ENCODE results near the gene VAPB. TPM values are rescaled to one million over a fixed set of nuclear protein-coding genes. Genes with fewer than 3 reads are reported as not detected.
"Not testable (repeated sequence)": the region's sequence is repeated elsewhere in the genome, so short reads cannot be mapped to it uniquely, and the experiment has no call there.

Gene VAPB
- total and polyA plus RNA-seq, 9 donors, result 20.7 to 56.6 (median 47.1) TPM

GRCh38 chr20:58403272-58403671, 14.2 kb downstream of the VAPB start:
- DNase-seq, result no peak
- Histone ChIP-seq H3K4me1 (ENCODE audit: control insufficient read depth, insufficient read depth, low read length) (peaks cover 2% of the 10 kb centered on the region), H3K27me3 (ENCODE audit: control insufficient read depth, insufficient read depth, low read length) (no peaks in the 10 kb centered on the region)

GRCh38 chr20:58405504-58406291, 16.7 kb downstream of the VAPB start:
- H3K36me3 ChIP-seq (ENCODE audit: control insufficient read depth, insufficient read depth, low read length), result peaks cover 3% of the 10 kb centered on the region
- no peak overlapping the region for H3K4me3 ChIP-seq (ENCODE audit: low read length)
- H3K27ac ChIP-seq (ENCODE audit: low read length), result no peak overlapping the region
- no peak for DNase-seq
- H3K9me3 ChIP-seq (replicated peaks; ENCODE audit: control insufficient read depth, low read depth, low read length), result no peaks in the 10 kb centered on the region
- H3K27me3 ChIP-seq (ENCODE audit: control insufficient read depth, insufficient read depth, low read length), result no peaks in the 10 kb centered on the region
- WGBS (ENCODE audit: insufficient coverage), result 54% methylated on average over 3 of the region's 11 CpGs
- H3K4me1 ChIP-seq (ENCODE audit: control insufficient read depth, insufficient read depth, low read length), result no peaks in the 10 kb centered on the region

More at GRCh38 chr20:58403272-58403671, 14.2 kb downstream of the VAPB start:
- no peak overlapping the region for H3K27ac ChIP-seq (ENCODE audit: low read length)
- peaks cover 8% of the 10 kb centered on the region for H3K36me3 ChIP-seq (ENCODE audit: control insufficient read depth, insufficient read depth, low read length)
- no peak overlapping the region for H3K4me3 ChIP-seq (ENCODE audit: low read length)
- no peaks in the 10 kb centered on the region for H3K9me3 ChIP-seq (replicated peaks; ENCODE audit: control insufficient read depth, low read depth, low read length)
- 100% methylated on average over 1 of the region's 3 CpGs for WGBS (ENCODE audit: insufficient coverage)

- Histone ChIP-seq H3K9me3 (replicated peaks; ENCODE audit: control insufficient read depth, low read depth, low read length) (no peaks in the 10 kb centered on the region), H3K4me1 (ENCODE audit: control insufficient read depth, insufficient read depth, low read length) (no peaks in the 10 kb centered on the region), H3K4me3 (ENCODE audit: low read length) (no peak overlapping the region), H3K27ac (ENCODE audit: low read length) (no peak overlapping the region), H3K36me3 (ENCODE audit: control insufficient read depth, insufficient read depth, low read length) (peaks cover 3% of the 10 kb centered on the region), H3K27me3 (ENCODE audit: control insufficient read depth, insufficient read depth, low read length) (no peaks in the 10 kb centered on the region)
- WGBS (ENCODE audit: insufficient coverage), result no CpG with 5 or more reads among the region's 4 CpGs
- no peak for DNase-seq
Observed at GRCh38 chr20:58406422-58407001, 17.5 kb downstream of the VAPB start.

- no peaks in the 10 kb centered on the region for H3K9me3 ChIP-seq (replicated peaks; ENCODE audit: control insufficient read depth, low read depth, low read length)
- H3K36me3 ChIP-seq (ENCODE audit: control insufficient read depth, insufficient read depth, low read length), result no peaks in the 10 kb centered on the region
- no peak overlapping the region for H3K27ac ChIP-seq (ENCODE audit: low read length)
- no peak for DNase-seq
- no peaks in the 10 kb centered on the region for H3K4me1 ChIP-seq (ENCODE audit: control insufficient read depth, insufficient read depth, low read length)
- no CpG with 5 or more reads among the region's 4 CpGs for WGBS (ENCODE audit: insufficient coverage)
- H3K4me3 ChIP-seq (ENCODE audit: low read length), result no peak overlapping the region
- H3K27me3 ChIP-seq (ENCODE audit: control insufficient read depth, insufficient read depth, low read length), result no peaks in the 10 kb centered on the region
Observed at GRCh38 chr20:58407201-58407873, 18.3 kb downstream of the VAPB start.

- no peak for DNase-seq
- H3K4me1 ChIP-seq (ENCODE audit: control insufficient read depth, insufficient read depth, low read length), result no peaks in the 10 kb centered on the region
Observed at GRCh38 chr20:58407966-58408557, 19.0 kb downstream of the VAPB start.

GRCh38 chr20:58408603-58409246, 19.7 kb downstream of the VAPB start:
- Histone ChIP-seq H3K4me3 (ENCODE audit: low read length) (no peak overlapping the region), H3K27me3 (ENCODE audit: control insufficient read depth, insufficient read depth, low read length) (no peaks in the 10 kb centered on the region), H3K9me3 (replicated peaks; ENCODE audit: control insufficient read depth, low read depth, low read length) (no peaks in the 10 kb centered on the region), H3K36me3 (ENCODE audit: control insufficient read depth, insufficient read depth, low read length) (no peaks in the 10 kb centered on the region), H3K4me1 (ENCODE audit: control insufficient read depth, insufficient read depth, low read length) (no peaks in the 10 kb centered on the region), H3K27ac (ENCODE audit: low read length) (peak overlapping the region; percentile 13)
- WGBS (ENCODE audit: insufficient coverage), result no CpG with 5 or more reads among the region's 3 CpGs
- DNase-seq, result no peak

More at GRCh38 chr20:58407966-58408557, 19.0 kb downstream of the VAPB start:
- Histone ChIP-seq H3K4me3 (ENCODE audit: low read length) (no peak overlapping the region), H3K36me3 (ENCODE audit: control insufficient read depth, insufficient read depth, low read length) (no peaks in the 10 kb centered on the region), H3K27me3 (ENCODE audit: control insufficient read depth, insufficient read depth, low read length) (no peaks in the 10 kb centered on the region), H3K27ac (ENCODE audit: low read length) (peak overlapping the region; percentile 13), H3K9me3 (replicated peaks; ENCODE audit: control insufficient read depth, low read depth, low read length) (no peaks in the 10 kb centered on the region)
- WGBS (ENCODE audit: insufficient coverage), result no CpG with 5 or more reads among the region's 2 CpGs

- H3K27me3 ChIP-seq (ENCODE audit: control insufficient read depth, insufficient read depth, low read length); H3K4me3 ChIP-seq (ENCODE audit: low read length); H3K4me1 ChIP-seq (ENCODE audit: control insufficient read depth, insufficient read depth, low read length); DNase-seq; H3K27ac ChIP-seq (ENCODE audit: low read length); H3K9me3 ChIP-seq (replicated peaks; ENCODE audit: control insufficient read depth, low read depth, low read length); H3K36me3 ChIP-seq (ENCODE audit: control insufficient read depth, insufficient read depth, low read length): not testable (repeated sequence)
- 100% methylated on average over 3 of the region's 35 CpGs for WGBS (ENCODE audit: insufficient coverage)
Observed at GRCh38 chr20:58414216-58414615, 25.2 kb downstream of the VAPB start.

- H3K27ac ChIP-seq (ENCODE audit: low read length); H3K4me1 ChIP-seq (ENCODE audit: control insufficient read depth, insufficient read depth, low read length); DNase-seq: not testable (repeated sequence)
Observed at GRCh38 chr20:58414786-58415185, 25.8 kb downstream of the VAPB start.

GRCh38 chr20:58416057-58416456, 27.0 kb downstream of the VAPB start:
- peaks cover 20% of the 10 kb centered on the region for H3K36me3 ChIP-seq (ENCODE audit: control insufficient read depth, insufficient read depth, low read length)
- H3K27me3 ChIP-seq (ENCODE audit: control insufficient read depth, insufficient read depth, low read length), result no peaks in the 10 kb centered on the region
- no peak overlapping the region for H3K27ac ChIP-seq (ENCODE audit: low read length)
- no peak overlapping the region for H3K4me3 ChIP-seq (ENCODE audit: low read length)
- H3K9me3 ChIP-seq (replicated peaks; ENCODE audit: control insufficient read depth, low read depth, low read length), result no peaks in the 10 kb centered on the region
- DNase-seq, result no peak
- no peaks in the 10 kb centered on the region for H3K4me1 ChIP-seq (ENCODE audit: control insufficient read depth, insufficient read depth, low read length)
- WGBS (ENCODE audit: insufficient coverage), result no CpG with 5 or more reads among the region's 1 CpG

More at GRCh38 chr20:58414786-58415185, 25.8 kb downstream of the VAPB start:
- H3K4me3 ChIP-seq (ENCODE audit: low read length); H3K9me3 ChIP-seq (replicated peaks; ENCODE audit: control insufficient read depth, low read depth, low read length); H3K27me3 ChIP-seq (ENCODE audit: control insufficient read depth, insufficient read depth, low read length): not testable (repeated sequence)
- H3K36me3 ChIP-seq (ENCODE audit: control insufficient read depth, insufficient read depth, low read length), result peaks cover 12% of the 10 kb centered on the region
- 98% methylated on average over 15 of the region's 26 CpGs for WGBS (ENCODE audit: insufficient coverage)
